Endodermal cell (in vitro differentiated cells): ENCODE results near the gene SOS2. TPM values are rescaled to one million over a fixed set of nuclear protein-coding genes. Genes with fewer than 3 reads are reported as not detected.

Source experiments
- DNase-seq: peaks from one replicate; pipeline ENCODE4 v3.0.0-alpha.2; 2017
- H3K27ac ChIP-seq: 2 replicates; pipeline ENCODE4 v1.5.1; 2013; ENCODE audit warnings: mild to moderate bottlenecking, low read depth, low read length, moderate library complexity
- H3K27me3 ChIP-seq: 2 replicates; pipeline ENCODE4 v1.6.1; 2013; ENCODE audit warnings: mild to moderate bottlenecking, low read length, moderate library complexity; ENCODE audit not compliant: insufficient read depth, control insufficient read depth, poor library complexity, severe bottlenecking
- H3K36me3 ChIP-seq: 2 replicates; pipeline ENCODE4 v1.7.0; 2013; ENCODE audit warnings: mild to moderate bottlenecking, low read length, moderate library complexity; ENCODE audit not compliant: control insufficient read depth, insufficient read depth
- H3K4me1 ChIP-seq: one replicate; pipeline ENCODE4 v1.7.0; 2013; ENCODE audit warnings: low read length; ENCODE audit not compliant: control insufficient read depth, insufficient read depth
- H3K4me3 ChIP-seq: 2 replicates; pipeline ENCODE4 v1.5.1; 2013; ENCODE audit warnings: mild to moderate bottlenecking, low read length, moderate library complexity
- H3K9ac ChIP-seq: 2 replicates; pipeline ENCODE4 v1.6.1; 2013; ENCODE audit warnings: mild to moderate bottlenecking, low read length, moderate library complexity; ENCODE audit not compliant: poor library complexity, severe bottlenecking; ENCODE audit errors: extremely low read depth
- H3K9me3 ChIP-seq: 2 replicates; pipeline ENCODE4 v1.6.1; 2013; ENCODE audit warnings: mild to moderate bottlenecking, low read length, moderate library complexity; ENCODE audit not compliant: control insufficient read depth
- H3K27ac Mint-ChIP-seq: 2 replicates; pipeline ENCODE4 v1.8.0; 2020; ENCODE audit warnings: mixed read lengths
- H3K27me3 Mint-ChIP-seq: 2 replicates; pipeline ENCODE4 v1.8.0; 2021; ENCODE audit warnings: mild to moderate bottlenecking, mixed read lengths; ENCODE audit not compliant: insufficient read depth
- H3K36me3 Mint-ChIP-seq: 2 replicates; pipeline ENCODE4 v1.8.0; 2020; ENCODE audit warnings: low read depth, mixed read lengths
- H3K4me1 Mint-ChIP-seq: 2 replicates; pipeline ENCODE4 v1.8.0; 2020; ENCODE audit warnings: mixed read lengths
- H3K4me3 Mint-ChIP-seq: 2 replicates; pipeline ENCODE4 v1.8.0; 2020; ENCODE audit warnings: mild to moderate bottlenecking, moderate library complexity, mixed read lengths
- H3K9me3 Mint-ChIP-seq: 2 replicates; pipeline ENCODE4 v1.8.0; 2020; ENCODE audit warnings: mild to moderate bottlenecking, mixed read lengths
- CTCF ChIP-seq: fragments of 200-600 bp; sonication (generic); conservative IDR thresholded peaks from 2 replicates; pipeline ENCODE4 v1.5.0; 2021; ENCODE audit warnings: antibody characterized with exemption, mild to moderate bottlenecking
- WGBS, 2 experiments: methylation state at CpG; one replicate each; pipeline versions ENCODE4 v1.1.5 to v1.1.7; 2013; ENCODE audit warnings: missing lambda C conversion rate in 2 of 2, mixed read lengths in 1 of 2; ENCODE audit not compliant: insufficient coverage in 1 of 2, insufficient read length in 1 of 2; 5-methylcytosine and 5-hydroxymethylcytosine counted together
- long read RNA-seq, 4 experiments: library from polyadenylated mRNA in 2 of 4; library from RNA in 1 of 4; library from capped mRNA in 1 of 4; stranded (forward) in 3 of 4; unstranded in 1 of 4; transcript quantifications; one replicate each; pipeline ENCODE4 v2.0.0, GENCODE V29; 2020 to 2021; ENCODE audit warnings: inconsistent platforms in 1 of 4
- polyA plus RNA-seq, 2 experiments: library from polyadenylated mRNA; stranded (reverse); fragments of 50-300 nt; gene quantifications; one replicate each; pipeline ENCODE4 v1.2.3, GENCODE V29; 2013
- total RNA-seq, 2 donors: library from RNA; stranded (reverse); fragmentation: NEBNext Ultra II Directional in 1 of 2; extraction: Animal tissue kit (Norgen Biotek cat#: 25700) in 1 of 2; gene quantifications; 2 replicates in 1 of 2; 3 replicates in 1 of 2; pipeline ENCODE4 v1.2.1, GENCODE V29; 2021

SOS2 gene
- 10 to 100 TPM; 19.6 to 20.4 TPM for total RNA-seq
- polyA plus RNA-seq (2013, experiment 1 of 2), result 28.2 TPM
- polyA plus RNA-seq (2013, experiment 2 of 2), result 26.1 TPM
- long read RNA-seq, experiment 1, partial matches to known transcripts, result 3 of 8 reads
- long read RNA-seq, experiment 1, other reads (novel, unspliced or antisense), result 5 of 8 reads
- long read RNA-seq, experiment 2, full-length matches to known transcripts, result 13 of 21 reads
- long read RNA-seq, experiment 2, partial matches to known transcripts, result 4 of 21 reads
- long read RNA-seq, experiment 2, other reads (novel, unspliced or antisense), result 4 of 21 reads
- long read RNA-seq, experiment 3, partial matches to known transcripts, result 3 of 9 reads
- long read RNA-seq, experiment 3, other reads (novel, unspliced or antisense), result 6 of 9 reads
- long read RNA-seq, experiment 4, partial matches to known transcripts, result 1 of 1 reads
- long read RNA-seq, experiment 4, other reads (novel, unspliced or antisense), result 0 of 1 reads

- H3K4me3 ChIP-seq, result peak within 1 kb of the TSS; percentile 98
- H3K27me3 ChIP-seq, result no peaks in the 10 kb centered on the region
- no peak for TF ChIP-seq CTCF
- H3K9me3 ChIP-seq, result peaks cover 18% of the 10 kb centered on the region
- peak within 1 kb of the TSS; percentile 94 for H3K27ac Mint-ChIP-seq
- 0% methylated on average over 10 to 89 of the region's 90 CpGs for WGBS, 2 experiments
- H3K4me3 Mint-ChIP-seq, result peak within 1 kb of the TSS; percentile 78
- H3K4me1 ChIP-seq, result peaks cover 2% of the 10 kb centered on the region
- peak within 1 kb of the TSS; percentile 94 for H3K27ac ChIP-seq
- H3K27me3 Mint-ChIP-seq, result no peaks in the 10 kb centered on the region
- DNase-seq, result peak; percentile 95
- H3K36me3 Mint-ChIP-seq, result peaks cover 10% of the 10 kb centered on the region
- H3K9ac ChIP-seq, result peak within 1 kb of the TSS; percentile 74
- H3K36me3 ChIP-seq, result no peaks in the 10 kb centered on the region
- H3K9me3 Mint-ChIP-seq, result peaks cover 12% of the 10 kb centered on the region
- peaks cover 20% of the 10 kb centered on the region for H3K4me1 Mint-ChIP-seq
Observed at GRCh38 chr14:50231475-50232275, at the start of gene SOS2. SOS2 (minus strand) TSS chr14:50231578; CDS start chr14:50231283, 295 bp downstream.

- Mint-ChIP-seq H3K27me3 (no peaks in the 10 kb centered on the region), H3K9me3 (no peaks in the 10 kb centered on the region)
Observed at GRCh38 chr14:50272498-50272897, 41.1 kb upstream of the SOS2 start.

More at GRCh38 chr14:50272498-50272897, 41.1 kb upstream of the SOS2 start:
- Mint-ChIP-seq H3K4me3 (no peak overlapping the region), H3K4me1 (no peaks in the 10 kb centered on the region), H3K27ac (no peak overlapping the region), H3K36me3 (peaks cover 18% of the 10 kb centered on the region)
- DNase-seq, result no peak
- no peaks in the 10 kb centered on the region for H3K27me3 ChIP-seq
- TF ChIP-seq CTCF, result no peak
- H3K9ac ChIP-seq, result no peak overlapping the region
- WGBS, 2 experiments, result 92% methylated on average over 1 of the region's 1 CpG; no CpG with 5 or more reads in 1 of the 2 experiments
- H3K36me3 ChIP-seq, result peaks cover 4% of the 10 kb centered on the region
- H3K4me3 ChIP-seq, result no peak overlapping the region
- H3K27ac ChIP-seq, result no peak overlapping the region
- H3K4me1 ChIP-seq, result no peaks in the 10 kb centered on the region
- no peaks in the 10 kb centered on the region for H3K9me3 ChIP-seq
